Transverse colon (tissue), 4 donors: ENCODE results near the gene JUP. TPM values are rescaled to one million over a fixed set of nuclear protein-coding genes. Genes with fewer than 3 reads are reported as not detected.

Source experiments
- DNase-seq: peaks from one replicate; pipeline ENCODE4 v3.0.0-alpha.2; 2019
- H3K27ac ChIP-seq, 4 donors: fragments of 200-600 bp; sonication (generic); 2 replicates each; pipeline ENCODE4 v1.5.1; 2016 to 2018; ENCODE audit warnings: inconsistent platforms in 4 of 4
- H3K27me3 ChIP-seq: fragments of 200-600 bp; sonication (generic); 2 replicates; pipeline ENCODE4 v1.5.1; 2017; ENCODE audit warnings: inconsistent platforms
- H3K36me3 ChIP-seq, 4 donors: fragments of 200-600 bp; sonication (generic); 2 replicates each; pipeline ENCODE4 v1.5.1; 2017 to 2019; ENCODE audit warnings: inconsistent platforms in 4 of 4
- H3K4me1 ChIP-seq, 4 donors: fragments of 200-600 bp; sonication (generic); 2 replicates each; pipeline ENCODE4 v1.5.1; 2017 to 2020; ENCODE audit warnings: inconsistent platforms in 4 of 4
- H3K4me3 ChIP-seq, 4 donors: fragments of 200-600 bp; sonication (generic); 1 replicate in 1 of 4; 2 replicates in 3 of 4; pipeline versions ENCODE4 v1.5.1 to v1.6.1; 2017 to 2019; ENCODE audit warnings: inconsistent platforms in 4 of 4
- H3K9me3 ChIP-seq, 2 donors: fragments of 200-600 bp; sonication (generic); 2 replicates each; pipeline ENCODE4 v1.5.1; 2017 to 2019; ENCODE audit warnings: inconsistent platforms in 2 of 2
- CTCF ChIP-seq, 5 experiments: fragments of 200-600 bp in 3 of 5; fragments of 450-650 bp in 2 of 5; sonication (generic) in 3 of 5; IDR thresholded peaks; 1 replicate in 2 of 5; 2 replicates in 3 of 5; pipeline ENCODE4 v1.5.1; 2016 to 2017; ENCODE audit warnings: antibody characterized with exemption in 5 of 5, inconsistent platforms in 3 of 5, mild to moderate bottlenecking in 2 of 5, moderate library complexity in 1 of 5
- EP300 ChIP-seq: sonication (generic); formaldehyde crosslinking; IDR thresholded peaks from one replicate; pipeline ENCODE4 v1.6.1; 2017; ENCODE audit warnings: antibody characterized with exemption, low read depth
- POLR2A ChIP-seq: fragments of 450-650 bp; IDR thresholded peaks from one replicate; pipeline ENCODE4 v1.6.1; 2016; ENCODE audit warnings: antibody characterized with exemption, mild to moderate bottlenecking, moderate library complexity
- POLR2AphosphoS5 ChIP-seq, 3 donors: sonication (generic); formaldehyde crosslinking; IDR thresholded peaks; one replicate each; pipeline ENCODE4 v1.6.1; 2016; ENCODE audit warnings: antibody characterized with exemption in 3 of 3
- WGBS, 2 donors: methylation state at CpG; one replicate each; pipeline ENCODE4 v1.1.5; 2018; ENCODE audit warnings: low coverage in 1 of 2; 5-methylcytosine and 5-hydroxymethylcytosine counted together
- in situ Hi-C, 4 donors: fragments of 200-750 bp; cut with MboI; loops; one replicate each; pipeline versions ENCODE4 v1.15.0 to v1.15.1; 2017; ENCODE audit warnings: low sequenced_read_pairs in 3 of 4, low pct_ligation_motif_present in 1 of 4, low pct_unique_long_range_greater_than_20kb in 1 of 4
- intact Hi-C: fragments of 100-400 bp; cut with DNase I; formaldehyde crosslinking; loops from one replicate; pipeline ENCODE4 v1.15.1; 2023; ENCODE audit warnings: low total_unique reads
- total RNA-seq, 4 donors: library from RNA; depleted of rRNA; stranded (reverse); fragments of >200 nt; gene quantifications; one replicate each; pipeline ENCODE4 v1.1.0, GENCODE V29; 2016

Gene JUP
- total RNA-seq, 4 donors from 2014 or later: 396 to 595 (median 513) TPM

- Histone ChIP-seq H3K36me3 (peaks cover 0 to 32% (median 15%) of the 10 kb centered on the region in 4 donors), H3K27ac (peak overlapping the region; percentile 91 to 96 (median 92)), H3K9me3 (no peaks in the 10 kb centered on the region), H3K27me3 (no peaks in the 10 kb centered on the region), H3K4me1 (peaks cover 42 to 53% (median 51%) of the 10 kb centered on the region in 4 donors), H3K4me3 (no peak overlapping the region)
- TF ChIP-seq CTCF (IDR thresholded peaks at IDR 0.05): no peak
- TF ChIP-seq POLR2A: no peak
- TF ChIP-seq POLR2AphosphoS5 (IDR thresholded peaks at IDR 0.05): no peak
- TF ChIP-seq EP300: no peak
- in situ Hi-C loops (no loop called here), intact Hi-C loops (no loop called here)
- WGBS, 2 donors: 65% methylated on average over 17 of the region's 17 CpGs; no CpG with 5 or more reads in 1 of the 2 donors
- peak; percentile 20 for DNase-seq
Observed at GRCh38 chr17:41771389-41772206, 14.9 kb downstream of the JUP start.

- Histone ChIP-seq H3K27me3 (no peaks in the 10 kb centered on the region), H3K36me3 (peaks cover 0 to 41% (median 22%) of the 10 kb centered on the region in 4 donors), H3K27ac (peak overlapping the region in 1 of 4 donors; percentile 96), H3K4me3 (no peak overlapping the region), H3K4me1 (peaks cover 26 to 37% (median 35%) of the 10 kb centered on the region in 4 donors), H3K9me3 (no peaks in the 10 kb centered on the region)
- TF ChIP-seq EP300 (no peak), POLR2AphosphoS5 (IDR thresholded peaks at IDR 0.05) (no peak), CTCF (IDR thresholded peaks at IDR 0.05) (no peak), POLR2A (no peak)
- intact Hi-C loops (no loop called here), in situ Hi-C loops (no loop called here)
- 60 to 62% methylated on average over 1 to 3 of the region's 3 CpGs for WGBS, 2 donors
- DNase-seq: no peak
Observed at GRCh38 chr17:41769985-41770384, 16.5 kb downstream of the JUP start.

- TF ChIP-seq CTCF (IDR thresholded peaks at IDR 0.05) (no peak), EP300 (no peak), POLR2AphosphoS5 (IDR thresholded peaks at IDR 0.05) (no peak), POLR2A (no peak)
- DNase-seq: no peak
- intact Hi-C loops (no loop called here), in situ Hi-C loops (no loop called here)
- H3K27me3 ChIP-seq: no peaks in the 10 kb centered on the region
- H3K9me3 ChIP-seq: no peaks in the 10 kb centered on the region
- 81% methylated on average over 14 of the region's 16 CpGs; no CpG with 5 or more reads in 1 of the 2 donors for WGBS, 2 donors
- peaks cover 20 to 32% (median 29%) of the 10 kb centered on the region in 4 donors for H3K4me1 ChIP-seq
- H3K36me3 ChIP-seq: peaks cover 0 to 44% (median 24%) of the 10 kb centered on the region in 4 donors
- H3K4me3 ChIP-seq: no peak overlapping the region
- H3K27ac ChIP-seq: no peak overlapping the region
Observed at GRCh38 chr17:41769346-41769862, 17.1 kb downstream of the JUP start.

- intact Hi-C loops: no loop called here
- H3K27ac ChIP-seq: no peak overlapping the region
- peaks cover 0 to 46% (median 26%) of the 10 kb centered on the region in 4 donors for H3K36me3 ChIP-seq
- H3K27me3 ChIP-seq: no peaks in the 10 kb centered on the region
- in situ Hi-C loops: no loop called here
- no peaks in the 10 kb centered on the region for H3K9me3 ChIP-seq
- 92% methylated on average over 23 of the region's 23 CpGs; no CpG with 5 or more reads in 1 of the 2 donors for WGBS, 2 donors
- no peak for DNase-seq
- peaks cover 14 to 25% (median 23%) of the 10 kb centered on the region in 4 donors for H3K4me1 ChIP-seq
- H3K4me3 ChIP-seq: no peak overlapping the region
- TF ChIP-seq POLR2AphosphoS5 (IDR thresholded peaks at IDR 0.05) (no peak), EP300 (no peak), CTCF (IDR thresholded peaks at IDR 0.05) (no peak), POLR2A (no peak)
Observed at GRCh38 chr17:41768682-41769288, 17.7 kb downstream of the JUP start.
